H1 (cell line): ENCODE data around the gene TBCA. TPM values are rescaled to one million over a fixed set of nuclear protein-coding genes. Genes with fewer than 3 reads are reported as not detected.

Source experiments
- CREB1 ChIP-seq: IDR thresholded peaks from 2 replicates; pipeline ENCODE4 v1.6.1; 2012; ENCODE audit warnings: inconsistent platforms
- GABPA ChIP-seq: IDR thresholded peaks from 2 replicates; pipeline ENCODE4 v1.6.1; 2011; ENCODE audit warnings: mild to moderate bottlenecking, low read length, moderate library complexity, borderline replicate concordance; ENCODE audit not compliant: insufficient read depth
- JUN ChIP-seq: IDR thresholded peaks from 2 replicates; pipeline ENCODE4 v1.6.1; 2011; ENCODE audit warnings: low read depth, mild to moderate bottlenecking, improper control_type of control experiment, low read length
- polyA plus RNA-seq, 7 experiments: library from polyadenylated mRNA; depleted of rRNA in 3 of 7; stranded (reverse) in 5 of 7; unstranded in 2 of 7; fragments of >200 nt in 5 of 7; fragments of 200-250 nt in 2 of 7; gene quantifications; 1 replicate in 5 of 7; 2 replicates in 1 of 7; 4 replicates in 1 of 7; pipeline versions ENCODE4 v1.2.1 to v1.2.3, GENCODE V29; 2011 to 2013; ENCODE audit warnings: missing spikeins in 2 of 7, mixed read lengths in 2 of 7
- total RNA-seq: library from RNA; stranded (reverse); fragmentation: NEBNext Ultra II Directional; extraction: Animal tissue kit (Norgen Biotek cat#: 25700); gene quantifications from 2 replicates; pipeline ENCODE4 v1.2.1, GENCODE V29; 2021
- TF ChIP-seq, protein P1 (sequence below): fragments of 300-600 bp; sonication (generic); IDR thresholded peaks from 2 replicates; pipeline ENCODE4 v1.7.1; 2012; ENCODE audit warnings: low read length, moderate library complexity, mild to moderate bottlenecking, inconsistent platforms; ENCODE audit not compliant: insufficient replicate concordance

TBCA gene
- total and polyA plus RNA-seq, 2 of the 8 experiments (the other 6 are each of a cell fraction or from before 2014, with no cell fraction given) = 55.7 to 320 TPM

DNA sequence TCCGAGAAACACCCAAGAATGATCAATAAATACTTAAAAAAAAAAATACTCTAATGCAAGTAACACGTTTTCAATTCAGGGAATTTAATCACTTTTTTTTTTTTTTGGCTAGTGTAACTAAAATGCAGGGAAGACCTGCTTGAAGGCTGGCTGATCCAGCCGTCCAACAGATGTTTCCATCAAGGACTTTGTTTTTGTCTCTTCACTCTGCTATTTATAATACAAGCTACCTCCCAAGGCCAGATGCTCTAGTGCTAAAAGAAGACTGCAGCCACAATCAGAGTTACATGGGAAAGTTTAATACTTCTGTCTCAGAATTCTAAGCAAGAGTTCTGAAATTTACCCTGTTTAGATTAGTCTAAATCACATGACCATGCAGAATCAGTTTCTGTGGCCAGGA, 14.5 kb downstream of the TBCA start (continued):
- TF ChIP-seq, protein P1, sequence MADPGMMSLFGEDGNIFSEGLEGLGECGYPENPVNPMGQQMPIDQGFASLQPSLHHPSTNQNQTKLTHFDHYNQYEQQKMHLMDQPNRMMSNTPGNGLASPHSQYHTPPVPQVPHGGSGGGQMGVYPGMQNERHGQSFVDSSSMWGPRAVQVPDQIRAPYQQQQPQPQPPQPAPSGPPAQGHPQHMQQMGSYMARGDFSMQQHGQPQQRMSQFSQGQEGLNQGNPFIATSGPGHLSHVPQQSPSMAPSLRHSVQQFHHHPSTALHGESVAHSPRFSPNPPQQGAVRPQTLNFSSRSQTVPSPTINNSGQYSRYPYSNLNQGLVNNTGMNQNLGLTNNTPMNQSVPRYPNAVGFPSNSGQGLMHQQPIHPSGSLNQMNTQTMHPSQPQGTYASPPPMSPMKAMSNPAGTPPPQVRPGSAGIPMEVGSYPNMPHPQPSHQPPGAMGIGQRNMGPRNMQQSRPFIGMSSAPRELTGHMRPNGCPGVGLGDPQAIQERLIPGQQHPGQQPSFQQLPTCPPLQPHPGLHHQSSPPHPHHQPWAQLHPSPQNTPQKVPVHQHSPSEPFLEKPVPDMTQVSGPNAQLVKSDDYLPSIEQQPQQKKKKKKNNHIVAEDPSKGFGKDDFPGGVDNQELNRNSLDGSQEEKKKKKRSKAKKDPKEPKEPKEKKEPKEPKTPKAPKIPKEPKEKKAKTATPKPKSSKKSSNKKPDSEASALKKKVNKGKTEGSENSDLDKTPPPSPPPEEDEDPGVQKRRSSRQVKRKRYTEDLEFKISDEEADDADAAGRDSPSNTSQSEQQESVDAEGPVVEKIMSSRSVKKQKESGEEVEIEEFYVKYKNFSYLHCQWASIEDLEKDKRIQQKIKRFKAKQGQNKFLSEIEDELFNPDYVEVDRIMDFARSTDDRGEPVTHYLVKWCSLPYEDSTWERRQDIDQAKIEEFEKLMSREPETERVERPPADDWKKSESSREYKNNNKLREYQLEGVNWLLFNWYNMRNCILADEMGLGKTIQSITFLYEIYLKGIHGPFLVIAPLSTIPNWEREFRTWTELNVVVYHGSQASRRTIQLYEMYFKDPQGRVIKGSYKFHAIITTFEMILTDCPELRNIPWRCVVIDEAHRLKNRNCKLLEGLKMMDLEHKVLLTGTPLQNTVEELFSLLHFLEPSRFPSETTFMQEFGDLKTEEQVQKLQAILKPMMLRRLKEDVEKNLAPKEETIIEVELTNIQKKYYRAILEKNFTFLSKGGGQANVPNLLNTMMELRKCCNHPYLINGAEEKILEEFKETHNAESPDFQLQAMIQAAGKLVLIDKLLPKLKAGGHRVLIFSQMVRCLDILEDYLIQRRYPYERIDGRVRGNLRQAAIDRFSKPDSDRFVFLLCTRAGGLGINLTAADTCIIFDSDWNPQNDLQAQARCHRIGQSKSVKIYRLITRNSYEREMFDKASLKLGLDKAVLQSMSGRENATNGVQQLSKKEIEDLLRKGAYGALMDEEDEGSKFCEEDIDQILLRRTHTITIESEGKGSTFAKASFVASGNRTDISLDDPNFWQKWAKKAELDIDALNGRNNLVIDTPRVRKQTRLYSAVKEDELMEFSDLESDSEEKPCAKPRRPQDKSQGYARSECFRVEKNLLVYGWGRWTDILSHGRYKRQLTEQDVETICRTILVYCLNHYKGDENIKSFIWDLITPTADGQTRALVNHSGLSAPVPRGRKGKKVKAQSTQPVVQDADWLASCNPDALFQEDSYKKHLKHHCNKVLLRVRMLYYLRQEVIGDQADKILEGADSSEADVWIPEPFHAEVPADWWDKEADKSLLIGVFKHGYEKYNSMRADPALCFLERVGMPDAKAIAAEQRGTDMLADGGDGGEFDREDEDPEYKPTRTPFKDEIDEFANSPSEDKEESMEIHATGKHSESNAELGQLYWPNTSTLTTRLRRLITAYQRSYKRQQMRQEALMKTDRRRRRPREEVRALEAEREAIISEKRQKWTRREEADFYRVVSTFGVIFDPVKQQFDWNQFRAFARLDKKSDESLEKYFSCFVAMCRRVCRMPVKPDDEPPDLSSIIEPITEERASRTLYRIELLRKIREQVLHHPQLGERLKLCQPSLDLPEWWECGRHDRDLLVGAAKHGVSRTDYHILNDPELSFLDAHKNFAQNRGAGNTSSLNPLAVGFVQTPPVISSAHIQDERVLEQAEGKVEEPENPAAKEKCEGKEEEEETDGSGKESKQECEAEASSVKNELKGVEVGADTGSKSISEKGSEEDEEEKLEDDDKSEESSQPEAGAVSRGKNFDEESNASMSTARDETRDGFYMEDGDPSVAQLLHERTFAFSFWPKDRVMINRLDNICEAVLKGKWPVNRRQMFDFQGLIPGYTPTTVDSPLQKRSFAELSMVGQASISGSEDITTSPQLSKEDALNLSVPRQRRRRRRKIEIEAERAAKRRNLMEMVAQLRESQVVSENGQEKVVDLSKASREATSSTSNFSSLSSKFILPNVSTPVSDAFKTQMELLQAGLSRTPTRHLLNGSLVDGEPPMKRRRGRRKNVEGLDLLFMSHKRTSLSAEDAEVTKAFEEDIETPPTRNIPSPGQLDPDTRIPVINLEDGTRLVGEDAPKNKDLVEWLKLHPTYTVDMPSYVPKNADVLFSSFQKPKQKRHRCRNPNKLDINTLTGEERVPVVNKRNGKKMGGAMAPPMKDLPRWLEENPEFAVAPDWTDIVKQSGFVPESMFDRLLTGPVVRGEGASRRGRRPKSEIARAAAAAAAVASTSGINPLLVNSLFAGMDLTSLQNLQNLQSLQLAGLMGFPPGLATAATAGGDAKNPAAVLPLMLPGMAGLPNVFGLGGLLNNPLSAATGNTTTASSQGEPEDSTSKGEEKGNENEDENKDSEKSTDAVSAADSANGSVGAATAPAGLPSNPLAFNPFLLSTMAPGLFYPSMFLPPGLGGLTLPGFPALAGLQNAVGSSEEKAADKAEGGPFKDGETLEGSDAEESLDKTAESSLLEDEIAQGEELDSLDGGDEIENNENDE = no peak
- TF ChIP-seq GABPA (no peak), CREB1 (no peak), JUN (no peak)
- TF ChIP-seq, all 59 proteins: peak for 0
